Epithelial cell of prostate (primary cell): ENCODE measurements around the gene P2RX1.

Experiments
- DNase-seq: peaks from one replicate; pipeline ENCODE4 v3.0.0-alpha.2; 2011; ENCODE audit warnings: low read depth, low spot score
- H3K27ac ChIP-seq: fragments of 450-650 bp; 2 replicates; pipeline ENCODE4 v1.5.1; 2017; ENCODE audit warnings: mild to moderate bottlenecking

The P2RX1 gene

DNA sequence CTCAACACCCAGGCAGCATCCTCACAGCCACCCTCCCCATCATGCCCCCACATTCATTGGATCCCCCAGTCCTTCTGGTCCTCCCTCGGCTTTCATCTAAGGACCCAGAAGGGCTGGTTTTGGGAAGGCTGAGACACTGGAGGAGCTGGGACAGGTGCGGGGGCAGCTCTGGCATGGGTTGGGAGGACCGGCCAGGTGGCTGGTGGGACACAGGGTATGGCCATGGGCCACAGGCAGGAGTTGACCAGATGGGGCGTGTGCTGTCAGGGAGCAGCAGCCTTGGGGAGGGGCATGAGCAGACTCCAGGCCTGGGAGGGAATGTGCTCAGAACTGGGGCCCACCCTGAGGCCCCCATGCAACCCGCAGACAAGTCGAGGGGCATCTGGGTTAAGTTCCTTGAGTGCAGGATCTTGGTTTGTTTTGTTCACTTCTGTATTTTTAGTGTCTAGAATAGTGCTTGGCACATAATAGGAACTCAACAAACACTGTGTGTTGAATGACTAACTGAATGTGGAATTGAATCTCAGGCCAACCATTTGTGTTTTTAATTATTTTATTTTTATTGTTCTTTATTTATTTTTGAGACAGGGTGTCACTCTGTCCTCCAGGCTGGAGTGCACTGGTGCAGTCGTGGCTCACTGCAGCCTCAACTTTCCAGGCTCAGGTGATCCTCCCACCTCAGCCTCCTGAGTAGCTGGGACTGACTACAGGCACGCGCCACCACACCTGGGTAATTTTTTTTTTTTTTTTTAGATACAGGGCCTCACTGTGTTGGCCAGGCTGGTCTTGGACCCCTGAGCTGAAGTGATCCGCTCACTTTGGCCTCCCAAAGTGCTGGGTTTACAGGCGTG lies 5.6 kb downstream of the P2RX1 start:
- no peak overlapping the region for H3K27ac ChIP-seq
- DNase-seq = no peak

DNA sequence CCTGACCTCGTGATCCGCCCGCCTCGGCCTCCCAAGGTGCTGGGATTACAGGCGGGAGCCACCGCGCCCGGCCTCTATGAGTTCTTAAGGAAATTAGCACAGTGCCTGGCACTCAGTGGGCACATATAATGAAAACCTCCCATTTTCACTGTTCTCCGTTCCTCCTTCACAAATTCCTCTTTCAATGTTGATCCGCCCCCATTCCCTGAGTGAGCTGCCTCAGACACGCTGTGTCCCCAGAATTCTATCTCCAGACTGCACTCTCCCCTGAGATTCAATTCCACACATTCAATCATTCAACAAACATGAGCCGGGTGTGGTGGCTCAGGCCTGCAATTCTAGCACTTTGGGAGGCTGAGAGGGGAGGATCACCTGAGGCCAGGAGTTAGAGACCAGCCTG lies 7.0 kb downstream of the P2RX1 start:
- DNase-seq = no peak
- H3K27ac ChIP-seq = no peak overlapping the region

DNA sequence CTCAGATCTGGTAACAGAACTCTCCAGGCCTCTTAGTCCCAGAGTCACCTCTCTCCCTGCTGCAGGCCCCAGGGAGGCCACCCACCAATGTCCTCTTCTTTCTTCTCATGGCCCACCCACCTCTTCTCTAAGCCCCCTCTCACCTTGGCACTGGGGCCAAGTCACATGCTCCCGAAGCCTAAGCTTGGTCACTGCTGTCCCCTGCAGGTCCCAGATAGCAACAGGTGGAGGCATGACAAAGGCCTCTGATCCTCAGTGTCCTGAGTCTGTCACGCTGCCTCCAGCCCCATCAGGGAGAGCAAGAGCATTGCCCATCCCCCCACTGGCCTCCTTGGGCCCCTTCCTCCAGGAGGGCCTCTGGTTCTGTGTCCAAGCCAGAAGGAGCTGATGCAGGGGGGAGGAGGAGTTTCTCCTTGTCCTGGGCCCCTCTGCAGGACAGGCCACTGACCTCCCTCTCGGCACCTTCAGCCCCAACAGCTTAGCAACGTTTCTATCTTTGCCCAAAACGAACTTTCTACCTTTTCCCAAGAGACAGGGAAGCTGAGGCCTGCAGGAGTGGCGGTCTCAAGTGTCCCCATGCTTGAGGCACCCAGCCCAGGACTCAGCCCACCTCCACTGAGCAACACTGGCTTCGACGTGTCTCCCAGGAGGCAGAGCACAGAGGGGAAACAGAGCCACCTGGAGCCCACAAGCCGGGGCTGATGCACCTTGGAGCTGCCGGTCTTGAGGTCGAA lies 8.6 kb downstream of the P2RX1 start:
- DNase-seq = no peak
- H3K27ac ChIP-seq = no peak overlapping the region

DNA sequence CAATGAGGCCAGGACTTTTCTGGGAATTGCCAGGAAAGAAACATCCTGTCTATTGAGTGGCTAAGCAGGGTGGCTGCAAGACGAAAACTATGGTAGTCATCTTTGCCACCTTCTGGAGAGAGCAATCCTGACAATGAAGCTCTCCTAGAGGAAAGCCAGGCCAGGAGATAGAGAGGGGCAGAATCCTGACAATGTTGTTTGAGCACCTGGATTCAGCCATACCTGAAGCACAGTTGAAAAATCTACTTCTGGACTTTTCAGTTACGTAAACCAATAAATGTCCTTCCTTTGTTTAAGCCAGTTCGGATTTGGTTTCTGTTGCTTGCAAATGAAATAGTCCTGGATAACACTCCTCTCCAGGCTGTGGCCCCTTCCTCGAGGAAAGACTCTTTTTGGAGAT lies 9.4 kb downstream of the P2RX1 start:
- no peak for DNase-seq
- H3K27ac ChIP-seq = no peak overlapping the region

DNA sequence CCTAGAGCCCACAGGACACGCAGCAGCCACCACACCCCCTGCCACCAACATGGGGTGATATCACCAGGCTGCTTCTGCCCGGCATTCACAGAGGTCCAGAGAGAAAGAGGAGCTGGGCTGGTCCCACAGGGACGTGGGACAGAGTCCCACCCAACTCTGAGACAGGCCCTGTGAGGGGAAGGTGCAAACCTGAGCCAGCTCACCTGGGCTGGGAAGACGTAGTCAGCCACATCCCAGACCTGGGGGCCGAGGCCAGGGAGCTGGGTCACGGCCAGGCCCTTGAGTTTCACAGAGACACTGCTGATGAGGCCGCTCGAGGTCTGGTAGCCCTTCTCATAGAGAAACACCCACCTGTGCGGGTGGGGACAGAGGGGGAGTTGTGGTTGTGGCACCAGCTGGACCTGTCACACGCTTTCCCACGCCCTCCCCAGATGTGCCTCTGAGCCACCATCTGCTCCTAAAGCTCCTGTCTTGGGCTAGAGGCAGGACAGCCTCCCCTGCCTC lies 11.2 kb downstream of the P2RX1 start:
- no peak for DNase-seq

DNA sequence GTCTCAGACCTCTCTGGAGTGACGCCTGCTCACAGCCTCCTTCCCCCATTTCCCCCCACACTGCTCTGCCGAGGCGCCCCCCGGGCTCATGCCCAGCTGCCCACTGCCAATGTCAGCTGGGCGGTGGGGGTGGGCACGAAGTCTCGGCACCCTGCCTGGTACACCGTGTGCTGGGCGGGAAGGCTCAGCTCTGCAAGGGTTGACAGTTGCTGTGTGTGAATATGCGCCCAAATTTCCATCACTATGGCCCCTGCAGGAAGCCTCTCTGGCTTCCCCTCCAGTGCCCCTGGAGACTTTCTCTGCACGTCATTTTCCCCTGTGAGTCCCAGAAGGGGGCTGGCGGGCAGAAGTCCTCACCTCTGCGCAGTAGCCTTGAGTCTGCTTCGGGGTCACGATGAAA lies 11.8 kb downstream of the P2RX1 start:
- no peak overlapping the region for H3K27ac ChIP-seq
- DNase-seq = no peak

More for the DNA sequence above, 11.2 kb downstream of the P2RX1 start:
- no peak overlapping the region for H3K27ac ChIP-seq

DNA sequence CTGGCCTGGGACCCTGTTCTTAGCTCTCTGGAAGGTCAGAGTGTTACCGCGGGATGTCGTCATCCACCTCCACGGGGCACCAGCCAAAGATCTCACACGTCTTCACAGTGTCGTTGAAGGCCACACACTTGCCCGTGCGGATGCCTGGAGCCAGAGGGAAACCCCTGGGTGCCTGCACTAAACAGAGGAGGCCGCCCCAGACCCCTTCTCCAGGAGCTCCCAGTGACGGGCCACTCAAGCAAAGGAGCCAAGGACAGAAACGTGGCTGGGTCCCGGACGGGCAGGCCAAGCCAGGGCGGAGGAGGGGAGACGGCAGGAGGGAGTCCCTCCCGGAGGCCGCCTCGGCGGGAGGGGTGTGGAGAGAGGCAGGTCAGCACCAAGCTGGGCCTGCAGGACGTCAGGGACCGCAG lies 12.4 kb downstream of the P2RX1 start:
- H3K27ac ChIP-seq = no peak overlapping the region
- no peak for DNase-seq

DNA sequence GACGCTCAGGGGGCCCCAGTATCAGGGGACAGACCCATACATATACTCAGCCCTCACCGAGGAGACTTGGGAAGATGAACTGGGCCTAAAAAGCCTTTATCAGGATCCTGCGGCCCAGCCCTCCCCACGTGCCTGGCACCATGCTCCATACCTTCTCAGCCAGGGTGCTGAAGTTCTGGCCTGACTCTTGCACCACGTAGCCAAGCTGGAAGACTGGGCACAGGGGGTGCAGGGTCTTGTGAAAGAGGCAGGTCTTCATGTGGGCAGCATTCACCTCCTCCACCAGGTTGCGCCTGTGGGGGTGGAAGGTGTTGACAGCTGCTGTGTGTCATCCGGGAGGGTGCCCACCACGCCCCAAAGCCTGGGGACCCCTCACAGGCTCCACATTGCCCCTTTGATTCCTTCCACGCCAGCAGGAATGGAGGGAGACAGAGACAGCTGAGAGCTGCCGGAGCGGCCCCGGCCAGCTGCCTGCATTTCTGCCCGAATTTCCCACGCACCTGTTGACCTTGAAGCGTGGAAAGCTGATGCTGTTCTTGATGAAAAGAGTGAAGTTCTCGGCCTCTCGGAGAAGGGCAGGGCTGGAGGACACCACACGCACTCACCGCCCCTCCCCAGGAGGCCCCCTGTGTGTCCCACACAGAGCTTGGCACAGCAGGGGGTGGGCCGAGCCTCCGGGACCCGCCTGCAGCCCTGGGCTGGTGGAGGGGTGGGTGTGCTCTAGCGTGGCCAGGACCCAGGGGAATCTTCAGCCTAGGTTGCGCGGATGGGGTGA lies 13.0 kb downstream of the P2RX1 start:
- H3K27ac ChIP-seq = no peak overlapping the region
- DNase-seq = no peak

DNA sequence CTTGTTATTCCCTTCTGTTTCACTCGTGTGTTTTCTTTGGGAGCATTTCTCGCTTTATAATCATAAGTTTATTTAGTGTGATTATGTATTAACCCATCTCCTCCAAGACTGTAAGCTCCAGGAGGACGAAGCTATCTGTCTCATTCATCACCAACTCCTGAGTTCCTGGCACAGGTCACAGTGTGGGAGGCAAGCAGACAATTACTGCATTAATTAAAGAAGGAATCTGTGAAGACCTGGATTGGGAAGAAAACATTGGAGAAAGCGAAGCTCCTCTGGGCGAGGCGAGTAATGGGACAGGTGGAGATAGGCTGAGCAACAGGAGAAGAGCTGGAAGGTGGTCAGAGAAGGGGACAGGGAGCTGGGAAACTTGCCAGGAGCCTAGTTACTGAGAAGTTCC lies 15.6 kb downstream of the P2RX1 start:
- no peak overlapping the region for H3K27ac ChIP-seq
- no peak for DNase-seq

DNA sequence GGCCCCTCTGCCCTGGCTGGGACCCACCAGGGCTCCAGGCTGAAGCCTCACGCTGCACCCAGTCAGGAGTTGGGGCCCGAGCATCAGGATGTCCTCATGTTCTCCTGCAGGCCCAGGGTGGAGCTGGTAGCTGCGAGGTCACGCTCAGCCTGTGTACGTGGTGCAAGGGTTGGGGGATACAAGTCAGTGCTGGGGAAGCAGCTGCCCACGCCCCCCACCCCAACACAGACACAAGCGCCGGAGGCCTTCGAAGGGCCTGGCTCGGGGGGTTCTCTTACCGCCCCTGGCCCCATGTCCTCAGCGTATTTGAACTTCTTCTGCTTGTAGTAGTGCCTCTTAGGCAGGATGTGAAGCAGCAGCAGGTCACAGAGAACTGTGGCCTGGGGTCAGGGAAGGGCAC lies 18.5 kb downstream of the P2RX1 start:
- DNase-seq = no peak
- H3K27ac ChIP-seq = no peak overlapping the region

DNA sequence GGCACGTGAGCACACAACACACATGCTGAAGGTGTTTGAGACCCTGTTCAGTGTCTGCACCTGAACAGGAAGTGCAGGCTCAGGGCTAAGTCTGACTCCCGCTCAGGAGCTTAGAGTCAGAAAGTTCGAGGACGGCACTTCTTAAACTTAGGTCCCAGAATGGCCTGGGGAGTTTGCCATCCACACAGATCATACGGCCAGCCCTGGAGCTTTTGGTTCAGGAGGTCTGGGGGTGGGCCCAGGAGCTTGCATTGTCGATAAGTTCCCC lies 19.4 kb downstream of the P2RX1 start:
- H3K27ac ChIP-seq = no peak overlapping the region
- DNase-seq = no peak

DNA sequence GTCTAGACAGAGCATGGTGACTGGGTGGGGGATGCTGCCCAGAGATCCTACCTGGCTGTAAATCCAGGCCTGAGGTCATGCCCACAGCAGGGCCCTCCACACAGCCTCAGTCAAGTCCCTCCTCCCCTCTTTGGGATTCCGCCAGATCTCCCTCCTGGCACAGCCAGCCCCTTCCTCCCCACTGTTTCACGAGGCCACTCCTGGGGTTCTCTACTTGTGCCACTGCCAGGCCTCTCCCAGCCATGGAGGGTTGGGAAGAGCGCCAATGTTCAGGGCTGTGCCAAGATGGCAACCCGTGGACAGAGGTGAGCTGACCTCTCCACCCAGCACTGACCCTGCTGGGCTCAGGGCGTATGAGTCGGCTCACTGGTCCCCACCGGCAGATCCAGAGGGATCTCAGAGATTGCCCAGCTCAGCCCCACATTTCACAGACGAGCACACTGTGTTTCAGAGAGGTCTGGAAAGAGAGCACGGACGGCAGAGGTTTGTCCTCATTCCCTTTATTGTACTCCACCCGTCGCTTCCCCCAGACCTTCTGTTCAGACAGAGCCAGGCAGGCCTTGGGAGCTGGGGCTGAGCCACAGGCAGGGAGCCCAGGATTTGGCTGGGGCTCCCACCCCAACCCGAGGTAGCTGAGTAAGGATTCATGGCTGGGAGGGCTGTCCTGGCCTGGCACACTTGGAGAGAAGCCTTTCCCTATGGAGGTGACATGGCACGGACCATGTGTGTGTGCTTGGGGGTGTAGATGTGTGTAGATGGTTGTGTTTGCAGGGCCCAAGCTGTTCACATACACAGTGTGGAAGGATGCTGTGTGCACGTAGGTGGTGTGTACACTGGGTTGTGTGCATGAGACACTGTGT lies 19.9 kb downstream of the P2RX1 start:
- H3K27ac ChIP-seq = no peak overlapping the region

DNA sequence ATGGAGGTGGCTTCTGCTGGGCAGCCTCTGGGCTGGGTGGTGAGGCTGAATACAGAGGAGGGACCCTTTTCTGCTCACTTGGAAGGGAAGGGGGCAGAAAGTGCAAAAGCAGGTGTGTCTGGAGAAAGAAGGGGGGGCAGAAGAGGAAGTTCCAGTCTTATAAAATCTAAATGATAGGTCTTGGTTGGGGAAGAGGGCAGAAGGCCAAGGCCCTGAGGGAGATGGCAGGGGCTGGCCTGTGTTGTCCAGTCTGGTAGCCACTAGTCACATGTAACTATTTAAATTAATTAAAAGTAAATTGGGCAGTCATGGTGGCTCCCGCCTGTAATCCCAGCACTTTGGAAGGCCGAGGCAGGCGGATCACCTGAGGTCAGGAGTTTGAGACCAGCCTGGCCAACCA lies 20.9 kb downstream of the P2RX1 start:
- no peak for DNase-seq
- H3K27ac ChIP-seq = no peak overlapping the region

More for the DNA sequence above, 19.9 kb downstream of the P2RX1 start:
- DNase-seq = no peak

DNA sequence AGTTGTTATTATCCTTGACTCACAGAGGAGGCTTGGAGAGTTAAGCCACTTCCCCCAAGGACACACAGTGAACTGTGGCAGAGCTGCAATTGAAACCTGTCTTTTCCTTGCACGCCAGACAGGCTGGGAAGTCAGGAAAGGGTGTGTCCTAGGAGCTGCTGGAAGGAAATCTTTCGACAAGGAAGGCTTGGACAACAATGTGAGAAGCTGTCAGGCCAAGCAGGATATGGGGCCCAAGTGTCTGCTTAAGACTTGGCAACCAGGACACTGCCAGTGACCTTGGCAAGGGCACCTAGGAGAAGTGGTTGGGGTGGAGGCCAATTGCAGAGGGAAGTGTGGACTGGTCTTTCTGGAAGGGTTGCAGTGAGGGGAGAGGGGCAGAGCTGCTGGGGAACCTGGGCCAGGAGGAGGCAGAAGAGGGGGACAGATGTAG lies 21.3 kb downstream of the P2RX1 start:
- DNase-seq = no peak
- no peak overlapping the region for H3K27ac ChIP-seq

DNA sequence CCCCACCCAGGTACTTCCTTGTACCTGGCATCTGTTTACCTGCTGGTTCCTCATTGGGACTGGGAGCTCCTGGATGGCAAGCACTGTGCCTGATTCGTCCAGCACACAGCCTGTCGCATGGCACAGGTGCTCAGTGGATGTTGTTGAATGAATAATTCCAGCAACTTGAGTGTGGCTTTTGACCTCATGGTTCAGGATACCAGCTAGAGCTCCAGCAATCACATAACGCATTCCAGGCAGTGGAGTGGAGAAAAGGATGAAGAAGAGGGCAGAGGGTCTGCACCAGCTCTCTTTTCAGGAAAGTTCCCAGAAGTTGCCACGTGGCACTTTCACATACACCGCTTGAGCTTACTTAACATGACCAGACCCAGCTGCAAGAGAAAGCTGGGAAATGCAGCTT lies 22.1 kb downstream of the P2RX1 start:
- DNase-seq = no peak
- no peak overlapping the region for H3K27ac ChIP-seq

DNA sequence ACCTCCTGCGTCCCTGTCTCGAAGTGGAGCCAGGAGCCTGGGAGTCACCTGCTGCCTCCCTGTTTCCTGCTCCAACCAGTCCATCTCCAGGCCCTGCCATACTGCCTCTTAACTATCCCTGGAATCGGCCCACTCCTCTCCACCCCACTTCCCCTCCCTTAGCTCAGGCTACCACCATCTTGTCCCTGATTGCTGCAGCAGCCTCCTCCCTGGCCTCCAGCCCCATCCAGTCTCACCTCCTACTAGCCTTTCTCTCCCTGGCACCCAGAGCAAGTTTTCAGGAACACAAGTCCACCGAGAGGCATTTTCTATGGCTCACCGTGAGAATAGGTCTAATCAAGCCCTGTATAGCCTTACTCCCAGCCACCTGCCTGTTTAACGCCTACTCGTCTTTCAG lies 22.5 kb downstream of the P2RX1 start:
- no peak overlapping the region for H3K27ac ChIP-seq
- no peak for DNase-seq

DNA sequence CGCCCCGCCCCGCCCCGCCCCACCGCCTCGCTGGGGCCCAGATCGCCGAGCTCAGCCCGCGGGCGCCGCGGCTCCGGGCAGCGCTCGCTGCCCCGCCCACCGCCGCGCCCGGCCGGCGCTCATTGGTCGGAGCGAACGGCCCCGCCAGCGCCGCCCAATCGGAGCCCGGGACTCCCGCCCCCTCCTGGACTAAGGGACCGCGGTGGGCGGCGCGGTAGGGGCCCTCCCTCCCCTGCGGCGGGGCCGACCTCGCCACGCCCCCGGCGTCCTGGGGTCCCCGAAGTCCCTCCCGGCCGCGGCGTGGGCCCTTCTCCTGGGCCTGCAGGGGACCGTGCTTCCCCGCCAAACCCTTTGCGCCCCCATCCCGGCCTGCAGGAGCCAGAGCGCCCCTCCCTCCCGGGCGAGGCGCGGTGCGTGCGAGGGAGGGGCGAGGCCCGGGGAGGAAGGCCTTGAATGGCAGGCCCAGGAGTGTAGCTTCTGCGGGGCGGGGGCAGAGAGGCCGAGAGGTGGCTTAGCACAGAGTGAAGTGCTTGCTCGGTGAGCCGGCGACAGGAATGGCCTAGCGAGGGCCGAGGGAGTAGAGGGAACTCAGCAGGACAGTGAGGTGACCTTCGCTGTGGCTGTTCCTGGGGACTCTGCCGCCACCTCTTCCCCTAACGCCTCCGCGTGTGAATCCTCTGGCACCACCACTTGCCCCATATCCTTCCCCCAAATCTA lies 23.1 kb downstream of the P2RX1 start, which contains the start of gene CAMKK1:
Gene CAMKK1, minus strand, starts transcription at position 51 of the 717 bp plus-strand sequence. CDS start 7,366 bp downstream, outside the sequence.
- DNase-seq = no peak
- H3K27ac ChIP-seq = no peak within 1 kb of the TSS

DNA sequence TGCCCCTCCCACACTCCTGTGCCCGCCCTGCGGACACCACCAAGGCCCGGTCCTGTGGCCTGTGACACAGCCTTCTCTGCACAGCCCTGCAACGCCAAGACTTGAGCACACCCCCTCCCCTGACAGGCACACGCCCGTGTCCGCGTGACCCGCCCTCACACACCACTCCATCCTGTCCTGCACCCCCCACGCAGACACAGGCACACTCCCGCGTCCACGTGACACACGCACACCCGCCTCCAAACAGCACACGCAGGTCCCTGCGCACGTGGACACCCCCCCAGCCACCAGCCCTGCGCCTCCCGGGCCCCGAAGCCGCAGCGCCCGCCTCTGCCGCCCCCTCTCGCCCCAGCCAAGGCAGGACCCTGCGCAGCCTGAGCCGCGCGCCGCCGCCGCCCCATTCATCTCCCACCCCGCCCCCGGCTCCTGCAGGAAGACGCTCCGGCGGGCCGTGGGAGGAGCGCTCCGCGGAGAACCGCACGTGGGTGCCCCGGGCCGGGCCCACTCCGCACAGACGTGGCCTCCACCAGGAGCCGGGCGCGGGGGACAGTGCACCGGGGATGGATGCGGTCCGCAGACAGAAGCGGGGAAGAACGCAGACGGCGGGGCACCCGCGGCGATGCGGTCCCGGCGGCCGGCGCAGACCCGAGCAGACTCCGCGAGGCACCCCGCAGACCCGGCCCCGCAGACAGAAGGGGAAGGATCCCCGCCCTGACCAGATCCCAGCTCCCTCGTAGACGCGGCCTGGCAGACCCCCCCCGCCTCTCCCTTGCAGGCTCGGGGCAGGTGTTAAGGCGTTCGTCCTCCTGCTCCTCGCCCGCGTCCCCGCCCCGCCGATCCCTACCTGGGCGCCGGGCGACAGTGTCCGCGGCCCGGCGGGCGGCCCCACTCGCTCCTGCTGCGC lies 23.9 kb downstream of the P2RX1 start:
- no peak overlapping the region for H3K27ac ChIP-seq
- DNase-seq = no peak
